ENCODE data around the gene HOXA3.

GRCh38 chr7:27147199-27148030, 5.0 kb downstream of the HOXA3 start, which contains the start of gene HOXA6:
- TF ChIP-seq CTCF (IDR thresholded peaks at IDR 0.05; ENCODE audit: insufficient read depth, low read depth, low read length) (no peak), EZH2 (IDR thresholded peaks at IDR 0.05; ENCODE audit: insufficient read depth, low read length) (peak; percentile 67)
